Measurements from ENCODE around the gene CARMIL3. TPM values are rescaled to one million over a fixed set of nuclear protein-coding genes. Genes with fewer than 3 reads are reported as not detected.

The CARMIL3 gene
- total RNA-seq, 2 donors from 2014 or later = 0.31 TPM; not detected in 1

- H3K9me3 ChIP-seq (ENCODE audit: control insufficient read depth, low read length, poor library complexity, severe bottlenecking) = no peaks in the 10 kb centered on the region
- Mint-ChIP-seq H3K4me3 (no peak overlapping the region), H3K36me3 (ENCODE audit: low read depth) (peaks cover 3% of the 10 kb centered on the region), H3K4me1 (peaks cover 28% of the 10 kb centered on the region), H3K27ac (no peak overlapping the region), H3K27me3 (no peaks in the 10 kb centered on the region)
- DNase-seq = no peak
- no peak for ATAC-seq
Observed at GRCh38 chr14:24117179-24117578, 65.4 kb downstream of the CARMIL3 start.

Other genes with a start within 250 kb of the CARMIL3 start
- 10 to 100 TPM in 1 of 2 donors, 1 to 10 TPM in 1; 7.6 to 13.4 TPM for gene DHRS4, start 98.2 kb upstream of the CARMIL3 start, total RNA-seq
- 1 to 10 TPM; 9.9 to 10.0 TPM for gene DHRS4L2, start 63.1 kb upstream of the CARMIL3 start, total RNA-seq
- gene CPNE6, start 19.6 kb downstream of the CARMIL3 start, total RNA-seq = not detected
- gene PCK2, start 42.3 kb downstream of the CARMIL3 start, total RNA-seq = 10 to 100 TPM; 14.2 to 15.5 TPM
- 10 to 100 TPM; 75.5 to 86.1 TPM for gene DCAF11, start 62.8 kb downstream of the CARMIL3 start, total RNA-seq
- 1 to 10 TPM; 2.2 to 3.2 TPM for gene NRL, start 62.9 kb downstream of the CARMIL3 start, total RNA-seq
- gene FITM1, start 78.7 kb downstream of the CARMIL3 start, total RNA-seq = 1 to 10 TPM; 1.4 to 1.9 TPM
- gene PSME1, start 84.2 kb downstream of the CARMIL3 start, total RNA-seq = 100 to 1,000 TPM; 235 to 257 TPM
- 1 to 10 TPM; 8.3 to 9.7 TPM for gene EMC9, start 89.6 kb downstream of the CARMIL3 start, total RNA-seq
- 100 to 1,000 TPM; 134 to 141 TPM for gene PSME2, start 94.6 kb downstream of the CARMIL3 start, total RNA-seq
- 10 to 100 TPM; 85.8 to 98.3 TPM for gene RNF31, start 95.5 kb downstream of the CARMIL3 start, total RNA-seq
- gene IRF9, start 109.3 kb downstream of the CARMIL3 start, total RNA-seq = 100 to 1,000 TPM; 172 to 230 TPM
- gene REC8, start 120.1 kb downstream of the CARMIL3 start, total RNA-seq = 10 to 100 TPM; 66.3 to 94.8 TPM
- 10 to 100 TPM; 46.6 to 47.3 TPM for gene IPO4, start 136.8 kb downstream of the CARMIL3 start, total RNA-seq
- 10 to 100 TPM; 22.3 to 22.6 TPM for gene TM9SF1, start 143.4 kb downstream of the CARMIL3 start, total RNA-seq
- under 1 TPM; 0.27 to 0.55 TPM for gene TSSK4, start 153.7 kb downstream of the CARMIL3 start, total RNA-seq
- gene CHMP4A, start 161.5 kb downstream of the CARMIL3 start, total RNA-seq = 10 to 100 TPM; 69.9 to 77.2 TPM
- 1 to 10 TPM; 4.0 to 5.9 TPM for gene MDP1, start 164.1 kb downstream of the CARMIL3 start, total RNA-seq
- 10 to 100 TPM; 90.0 to 99.5 TPM for gene NEDD8, start 180.4 kb downstream of the CARMIL3 start, total RNA-seq
- gene GMPR2, start 180.9 kb downstream of the CARMIL3 start, total RNA-seq = 10 to 100 TPM; 37.0 to 44.0 TPM
- gene TINF2, start 190.6 kb downstream of the CARMIL3 start, total RNA-seq = 100 to 1,000 TPM; 106 to 107 TPM
- gene TGM1, start 211.2 kb downstream of the CARMIL3 start, total RNA-seq = 1 to 10 TPM; 3.4 to 4.3 TPM
- gene RABGGTA, start 219.6 kb downstream of the CARMIL3 start, total RNA-seq = 10 to 100 TPM; 54.4 to 72.1 TPM
- gene DHRS1, start 247.8 kb downstream of the CARMIL3 start, total RNA-seq = 10 to 100 TPM; 24.0 to 27.0 TPM
- gene NOP9, start 247.8 kb downstream of the CARMIL3 start, total RNA-seq = 10 to 100 TPM; 25.7 to 27.7 TPM